ENCODE measurements around the gene FOSL2.

DNA sequence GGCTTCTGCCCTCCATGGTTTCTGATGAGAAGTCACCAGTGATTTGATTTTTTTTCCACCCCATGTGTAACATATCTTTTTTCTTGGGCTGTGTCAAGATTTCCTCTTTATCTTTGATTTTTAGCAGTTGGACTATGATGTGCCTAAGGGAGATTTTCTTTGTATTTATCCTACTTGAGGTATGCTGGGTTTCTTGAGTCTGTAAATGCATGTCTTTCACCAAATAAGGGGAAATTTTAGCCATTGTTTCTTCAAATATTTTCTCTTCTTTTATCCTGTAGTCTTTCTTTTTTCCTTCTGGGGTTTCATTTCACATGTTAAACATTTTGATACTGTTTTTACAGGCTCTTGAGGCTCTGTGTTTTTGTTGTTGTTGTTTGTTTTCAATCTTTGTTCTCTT, 69.5 kb downstream of the FOSL2 start:
- no peak for TF ChIP-seq EZH2 (IDR thresholded peaks at IDR 0.05; ENCODE audit: borderline replicate concordance, low read depth, low read length, severe bottlenecking)
- TF ChIP-seq, protein P1, sequence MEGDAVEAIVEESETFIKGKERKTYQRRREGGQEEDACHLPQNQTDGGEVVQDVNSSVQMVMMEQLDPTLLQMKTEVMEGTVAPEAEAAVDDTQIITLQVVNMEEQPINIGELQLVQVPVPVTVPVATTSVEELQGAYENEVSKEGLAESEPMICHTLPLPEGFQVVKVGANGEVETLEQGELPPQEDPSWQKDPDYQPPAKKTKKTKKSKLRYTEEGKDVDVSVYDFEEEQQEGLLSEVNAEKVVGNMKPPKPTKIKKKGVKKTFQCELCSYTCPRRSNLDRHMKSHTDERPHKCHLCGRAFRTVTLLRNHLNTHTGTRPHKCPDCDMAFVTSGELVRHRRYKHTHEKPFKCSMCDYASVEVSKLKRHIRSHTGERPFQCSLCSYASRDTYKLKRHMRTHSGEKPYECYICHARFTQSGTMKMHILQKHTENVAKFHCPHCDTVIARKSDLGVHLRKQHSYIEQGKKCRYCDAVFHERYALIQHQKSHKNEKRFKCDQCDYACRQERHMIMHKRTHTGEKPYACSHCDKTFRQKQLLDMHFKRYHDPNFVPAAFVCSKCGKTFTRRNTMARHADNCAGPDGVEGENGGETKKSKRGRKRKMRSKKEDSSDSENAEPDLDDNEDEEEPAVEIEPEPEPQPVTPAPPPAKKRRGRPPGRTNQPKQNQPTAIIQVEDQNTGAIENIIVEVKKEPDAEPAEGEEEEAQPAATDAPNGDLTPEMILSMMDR (IDR thresholded peaks at IDR 0.05; ENCODE audit: borderline replicate concordance, extremely low read depth, low read length, poor library complexity, severe bottlenecking), result no peak
